Activated naive CD4-positive, alpha-beta T cell treated with anti-CD3 and anti-CD28 coated beads, Interleukin-2, amount 50 U/mL, for 16 hours (primary cell): Measurements from ENCODE around the gene SIRPA.

Source experiments
- DNase-seq: peaks from one replicate; pipeline ENCODE4 v3.0.0-alpha.2; 2020

The SIRPA gene

GRCh38 chr20:1888796-1889463 is 6.3 kb upstream of the SIRPA start:
- DNase-seq, result no peak

GRCh38 chr20:1890469-1891262 is 4.5 kb upstream of the SIRPA start:
- DNase-seq, result no peak

- no peak for DNase-seq
These were observed 3.7 kb upstream of the SIRPA start for GRCh38 chr20:1891263-1892118.

DNA sequence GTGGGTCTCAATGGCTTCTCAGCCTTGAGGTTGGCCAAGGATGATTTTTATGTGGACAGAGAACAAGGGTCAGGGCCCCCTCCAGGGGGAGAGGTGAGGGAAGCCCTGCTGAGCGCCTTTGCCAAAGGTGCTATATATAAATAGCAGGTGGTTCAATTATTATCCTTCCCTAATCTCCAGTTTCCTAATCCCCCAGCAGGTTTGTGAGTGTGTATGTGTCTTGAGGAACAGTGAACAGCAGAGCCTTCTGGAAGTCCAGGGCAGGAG is 3.2 kb upstream of the SIRPA start:
- DNase-seq, result no peak

DNA sequence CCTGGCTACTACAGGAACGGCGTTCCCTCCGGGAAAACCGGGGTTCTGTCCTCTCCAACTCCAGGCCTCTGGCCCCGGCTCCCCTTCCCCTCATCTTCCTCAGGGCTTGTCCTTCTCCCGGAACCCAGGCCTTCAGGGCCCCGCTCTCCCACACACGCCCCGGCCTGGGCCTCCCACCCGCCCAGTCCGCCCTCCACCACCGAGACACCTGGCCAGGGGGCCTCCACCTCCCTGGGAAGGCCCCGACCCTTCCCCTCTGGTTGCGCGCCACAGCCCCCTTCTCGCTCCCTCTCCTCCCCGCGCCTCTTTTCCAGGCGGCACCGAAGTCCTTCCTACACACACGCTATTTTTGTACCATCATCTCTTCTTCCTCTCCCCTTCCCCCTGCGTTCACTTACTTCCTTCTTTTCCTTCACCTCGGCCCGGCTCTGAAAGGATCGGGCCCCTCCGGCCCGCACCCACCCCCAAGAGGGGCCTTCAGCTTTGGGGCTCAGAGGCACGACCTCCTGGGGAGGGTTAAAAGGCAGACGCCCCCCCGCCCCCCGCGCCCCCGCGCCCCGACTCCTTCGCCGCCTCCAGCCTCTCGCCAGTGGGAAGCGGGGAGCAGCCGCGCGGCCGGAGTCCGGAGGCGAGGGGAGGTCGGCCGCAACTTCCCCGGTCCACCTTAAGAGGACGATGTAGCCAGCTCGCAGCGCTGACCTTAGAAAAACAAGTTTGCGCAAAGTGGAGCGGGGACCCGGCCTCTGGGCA is 1.3 kb upstream of the SIRPA start:
- DNase-seq, result no peak

DNA sequence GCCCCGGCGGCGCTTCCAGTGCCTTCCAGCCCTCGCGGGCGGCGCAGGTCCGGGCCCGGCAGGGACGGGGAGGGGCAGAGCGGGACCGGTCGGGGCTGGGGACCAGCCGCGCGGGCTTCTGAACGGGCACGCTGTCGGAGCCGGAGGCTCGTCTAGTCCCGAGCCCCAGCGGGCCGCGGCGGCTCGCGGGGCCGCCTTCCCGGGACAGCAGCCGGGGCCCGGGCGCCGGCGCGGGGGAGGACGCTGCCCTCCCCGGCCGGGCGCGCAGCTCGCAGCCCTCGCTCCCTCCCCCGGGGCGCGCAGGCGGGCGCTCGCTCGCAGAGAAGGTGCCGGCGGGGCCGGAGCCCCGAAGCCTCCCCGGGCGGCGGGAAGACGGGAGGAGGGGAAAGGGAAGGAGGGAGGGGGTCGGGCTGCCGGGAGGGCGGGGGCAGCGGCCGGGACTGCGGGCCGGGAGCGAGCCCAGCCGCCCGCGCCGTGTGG is 696 bp upstream of the SIRPA start:
- peak; percentile 14 for DNase-seq

DNA sequence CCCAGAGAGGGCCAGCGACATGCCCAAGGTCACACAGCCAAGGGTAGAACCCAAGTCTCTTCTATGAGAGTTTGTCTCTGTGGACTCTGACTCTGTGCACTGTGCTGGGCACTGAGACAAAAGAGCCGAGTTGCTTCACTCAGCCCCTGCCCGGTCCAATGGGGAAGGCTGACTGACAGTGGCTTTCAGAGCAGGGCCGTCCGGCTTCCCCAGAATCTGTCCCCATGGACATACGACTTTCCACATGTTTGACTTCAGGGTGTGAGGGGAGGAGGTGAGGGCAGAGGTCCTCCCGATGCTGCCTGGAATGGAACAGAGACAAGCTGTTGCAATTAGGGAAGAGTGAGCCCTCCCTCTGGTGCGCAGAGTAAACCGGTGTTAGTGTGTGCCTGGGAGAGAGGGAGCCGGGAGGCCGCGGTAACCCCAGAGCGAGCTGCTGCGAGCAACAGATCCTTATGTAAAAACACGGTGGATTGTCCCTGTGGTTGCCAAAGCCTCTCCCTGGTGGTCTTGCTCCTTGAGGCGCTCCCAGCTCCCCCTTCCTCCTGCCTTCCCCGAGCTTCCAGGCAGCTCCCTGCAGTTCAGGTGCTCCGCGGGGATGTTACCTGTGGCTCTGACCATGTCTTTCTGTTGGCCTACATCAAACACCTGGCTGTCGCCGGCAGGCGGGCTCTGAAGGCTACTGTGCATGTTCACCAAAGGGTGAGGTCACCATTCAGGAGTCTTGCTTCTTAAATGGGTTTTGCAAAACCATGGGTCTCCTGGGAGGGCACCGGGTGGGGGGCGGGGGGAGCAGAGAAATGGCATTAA is 672 bp downstream of the SIRPA start:
- no peak for DNase-seq

GRCh38 chr20:1896484-1897258 is 1.5 kb downstream of the SIRPA start:
- DNase-seq, result no peak

DNA sequence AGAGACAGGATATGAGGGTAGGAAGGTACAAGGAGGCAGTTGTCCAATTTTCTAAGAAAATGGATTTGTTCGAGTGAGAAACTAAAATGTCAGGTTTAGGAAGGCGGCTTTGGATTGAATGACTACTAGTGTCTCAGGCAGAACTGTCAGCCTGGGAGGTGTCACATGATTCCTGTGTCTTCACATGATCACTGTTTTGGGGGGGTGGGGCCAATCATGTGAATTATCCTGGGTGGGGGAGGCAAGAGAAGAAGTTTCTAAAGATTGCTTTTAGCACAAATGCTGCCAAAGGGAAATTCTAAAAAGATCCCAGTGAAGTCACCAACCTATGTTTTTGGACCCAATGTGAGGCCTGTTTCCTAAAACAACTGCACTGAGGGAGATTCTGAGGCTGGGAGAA is 2.3 kb downstream of the SIRPA start:
- DNase-seq, result no peak

DNA sequence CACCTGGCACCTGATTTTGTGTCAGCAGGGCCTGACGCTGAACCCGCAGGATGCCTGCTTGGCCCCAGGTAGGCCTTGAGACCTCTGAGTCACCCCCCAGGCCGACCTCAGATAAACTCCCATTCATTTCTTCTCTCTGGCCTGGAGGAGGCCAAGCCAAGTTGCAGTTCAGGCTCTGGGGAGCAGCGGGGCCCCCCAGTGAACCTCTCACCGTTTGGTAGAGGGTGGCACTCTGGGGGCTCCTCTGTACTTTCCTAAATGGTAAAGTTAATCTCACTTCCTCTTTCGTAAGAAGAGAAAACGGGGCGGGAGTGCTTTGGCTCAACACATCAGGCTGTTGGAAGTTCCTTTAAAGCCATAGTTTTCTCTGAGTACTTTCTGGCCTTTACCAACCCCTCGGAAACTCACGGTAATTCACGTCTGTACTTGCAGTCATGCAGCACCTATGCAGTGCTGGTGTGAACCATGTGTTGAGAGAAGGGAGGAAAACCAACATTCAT is 2.8 kb downstream of the SIRPA start:
- no peak for DNase-seq

GRCh38 chr20:1898482-1899240 is 3.5 kb downstream of the SIRPA start:
- no peak for DNase-seq

GRCh38 chr20:1899241-1899525 is 4.0 kb downstream of the SIRPA start:
- DNase-seq, result no peak

GRCh38 chr20:1900321-1900801 is 5.2 kb downstream of the SIRPA start:
- DNase-seq, result no peak

- DNase-seq, result no peak
These were observed 6.5 kb downstream of the SIRPA start for GRCh38 chr20:1901704-1902103.

DNA sequence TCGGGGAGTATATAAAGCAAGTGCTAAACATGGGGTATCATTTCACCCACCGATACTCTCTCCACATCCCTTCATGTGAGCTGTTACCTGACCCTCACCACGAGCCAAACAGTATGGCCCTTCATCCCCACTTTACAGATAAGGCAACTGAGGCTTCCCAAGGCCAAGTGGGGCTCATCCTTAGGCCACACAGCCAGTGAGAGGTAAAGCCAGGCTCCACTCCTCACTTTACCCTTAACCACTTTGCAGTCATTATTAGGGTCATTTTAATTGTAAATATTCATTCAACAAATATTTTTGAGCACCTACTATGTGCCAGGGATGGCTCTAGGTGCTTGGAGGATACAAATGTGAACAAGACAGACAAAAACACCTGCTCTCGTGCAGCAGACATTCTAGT is 7.0 kb downstream of the SIRPA start:
- DNase-seq, result no peak

GRCh38 chr20:1904135-1904534 is 8.9 kb downstream of the SIRPA start:
- DNase-seq, result no peak

- DNase-seq, result no peak
These were observed 9.8 kb downstream of the SIRPA start for GRCh38 chr20:1905009-1905408.

DNA sequence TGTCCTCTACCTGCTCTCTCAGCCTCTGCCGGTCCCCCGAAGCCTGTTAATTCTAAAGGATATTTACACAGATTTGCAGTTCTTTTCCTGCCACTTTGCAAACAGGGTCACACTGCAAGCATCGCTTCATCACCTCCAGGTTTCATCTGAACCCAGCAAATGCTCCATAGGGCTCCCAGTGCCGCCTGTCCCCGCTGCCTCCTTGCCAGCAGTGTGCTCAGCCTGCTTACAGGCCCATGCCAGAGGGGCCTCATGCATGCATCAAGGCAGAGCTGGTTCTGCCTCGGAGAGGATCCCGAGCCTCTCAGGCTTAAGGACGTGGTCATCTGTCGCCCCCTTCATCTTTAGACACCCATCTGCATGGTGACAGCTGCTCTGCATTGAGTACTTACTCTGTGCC is 10.5 kb downstream of the SIRPA start:
- DNase-seq, result no peak

DNA sequence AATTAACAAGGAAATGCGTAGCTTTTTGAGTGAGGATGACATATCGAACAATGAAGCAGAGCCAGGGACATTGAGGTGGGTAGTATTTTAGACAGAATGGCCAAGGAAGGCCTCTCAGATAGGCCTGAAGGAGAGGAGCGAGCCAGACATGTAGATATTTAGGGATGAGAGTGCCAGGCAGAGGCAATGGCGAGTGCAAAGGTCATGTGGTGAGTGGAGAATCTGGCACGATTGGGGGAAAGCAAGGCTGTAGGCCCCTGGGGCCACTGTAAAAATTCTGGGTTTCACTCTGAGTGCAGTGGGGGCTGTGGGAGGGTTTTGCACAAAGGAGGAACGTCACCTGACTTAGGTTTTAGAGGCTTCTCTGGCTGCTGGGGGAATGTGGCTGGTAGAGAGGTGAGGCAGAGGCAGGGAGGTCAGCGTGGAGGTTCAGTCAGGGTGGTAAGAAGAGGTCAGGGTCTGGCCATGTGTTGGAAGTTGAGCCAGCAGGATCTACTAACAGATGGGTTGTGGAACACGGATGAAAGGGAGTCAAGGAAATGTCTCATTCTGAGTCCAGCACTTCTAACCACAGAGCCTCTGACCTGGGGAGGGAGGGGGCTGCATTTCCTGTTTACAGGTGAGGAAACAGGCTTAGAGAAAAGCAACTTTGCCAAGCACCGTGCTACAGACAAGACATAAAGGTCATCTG is 11.3 kb downstream of the SIRPA start:
- no peak for DNase-seq

- DNase-seq, result no peak
These were observed 12.4 kb downstream of the SIRPA start for GRCh38 chr20:1907586-1907985.
